Measurements from ENCODE around the gene SLC25A42.
"Not testable (repeated sequence)": the region's sequence is repeated elsewhere in the genome, so short reads cannot be mapped to it uniquely, and the experiment has no call there.

SLC25A42 gene

DNA sequence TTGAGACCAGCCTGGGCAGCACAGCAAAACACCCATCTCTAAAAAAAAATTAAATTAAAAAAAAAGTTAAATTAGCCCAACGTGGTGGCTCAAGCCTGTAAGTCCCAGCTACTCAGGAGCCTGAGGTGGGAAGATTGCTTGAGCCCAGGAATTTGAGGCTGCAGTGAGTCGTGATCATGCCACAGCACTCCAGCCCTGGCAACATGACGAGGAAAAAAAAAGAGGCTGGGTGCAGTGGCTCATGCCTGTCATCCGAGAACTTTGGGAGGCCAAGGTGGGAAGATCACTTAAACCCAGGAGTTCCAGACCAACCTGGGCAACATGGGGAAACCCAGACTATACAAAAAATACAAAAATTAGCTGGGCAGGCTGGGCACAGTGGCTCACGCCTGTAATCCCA is 76.7 kb downstream of the SLC25A42 start:
- H3K27ac ChIP-seq (ENCODE audit: low read depth, low read length): no peak overlapping the region
- no peak overlapping the region for H3K9ac ChIP-seq (ENCODE audit: low read depth, low read length)
- H3K4me1 ChIP-seq (ENCODE audit: control insufficient read depth, insufficient read depth, low read length): no peaks in the 10 kb centered on the region
- no peaks in the 10 kb centered on the region for H3K9me3 ChIP-seq (ENCODE audit: control insufficient read depth, insufficient read depth, low read length)
- peaks cover 13% of the 10 kb centered on the region for H3K27me3 ChIP-seq (ENCODE audit: control insufficient read depth, insufficient read depth, low read length)
- H3K4me3 ChIP-seq (ENCODE audit: low read depth, low read length): no peak overlapping the region
- H3K36me3 ChIP-seq (ENCODE audit: control insufficient read depth, insufficient read depth, low read length): no peaks in the 10 kb centered on the region

DNA sequence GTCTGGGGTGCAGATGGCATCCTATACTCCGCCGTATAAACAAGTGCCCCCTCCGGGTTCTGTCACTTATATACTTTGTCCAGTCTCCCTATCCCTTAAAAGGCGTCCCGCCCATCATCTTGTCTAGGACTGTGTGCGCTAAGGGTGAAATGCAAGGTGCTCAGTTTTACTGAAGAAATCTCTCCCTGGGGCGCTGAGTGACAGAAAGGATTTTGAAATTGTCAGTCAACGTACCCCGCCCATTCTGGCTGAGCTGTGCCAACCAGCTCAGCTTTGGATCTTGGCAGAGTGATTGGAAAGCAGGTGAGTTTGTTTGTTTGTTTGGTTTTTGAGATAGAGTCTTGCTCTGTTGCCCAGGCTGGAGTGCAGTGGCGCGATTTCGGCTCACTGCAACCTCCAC is 78.6 kb downstream of the SLC25A42 start:
- H3K36me3 ChIP-seq (ENCODE audit: control insufficient read depth, insufficient read depth, low read length): no peaks in the 10 kb centered on the region
- no peaks in the 10 kb centered on the region for H3K4me1 ChIP-seq (ENCODE audit: control insufficient read depth, insufficient read depth, low read length)
- no peak overlapping the region for H3K27ac ChIP-seq (ENCODE audit: low read depth, low read length)
- no peaks in the 10 kb centered on the region for H3K9me3 ChIP-seq (ENCODE audit: control insufficient read depth, insufficient read depth, low read length)
- no peak overlapping the region for H3K4me3 ChIP-seq (ENCODE audit: low read depth, low read length)
- peaks cover 9% of the 10 kb centered on the region for H3K27me3 ChIP-seq (ENCODE audit: control insufficient read depth, insufficient read depth, low read length)
- H3K9ac ChIP-seq (ENCODE audit: low read depth, low read length): no peak overlapping the region

DNA sequence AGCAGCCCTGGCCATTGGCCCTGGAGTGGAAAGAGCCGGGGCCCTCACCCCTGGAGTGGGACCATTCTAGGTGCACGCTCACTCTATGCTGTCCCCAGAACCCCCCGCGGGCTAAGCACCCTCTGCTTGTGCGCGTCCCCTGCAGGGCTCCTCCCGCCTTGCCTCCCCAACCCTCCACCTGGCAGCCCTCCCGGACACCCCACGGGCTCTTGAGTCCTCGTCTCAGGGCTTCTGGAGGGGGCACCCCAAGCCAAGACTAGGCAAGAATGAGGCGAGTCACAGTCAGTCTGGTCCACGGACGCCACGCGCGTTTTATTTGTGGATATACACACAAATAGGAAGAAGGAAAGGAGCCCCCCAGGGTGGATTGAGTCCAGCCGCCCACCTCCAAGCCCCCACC is 81.5 kb downstream of the SLC25A42 start:
- Histone ChIP-seq H3K9ac (ENCODE audit: low read depth, low read length) (no peak overlapping the region), H3K9me3 (ENCODE audit: control insufficient read depth, insufficient read depth, low read length) (no peaks in the 10 kb centered on the region), H3K4me1 (ENCODE audit: control insufficient read depth, insufficient read depth, low read length) (no peaks in the 10 kb centered on the region), H3K36me3 (ENCODE audit: control insufficient read depth, insufficient read depth, low read length) (no peaks in the 10 kb centered on the region), H3K27ac (ENCODE audit: low read depth, low read length) (no peak overlapping the region), H3K27me3 (ENCODE audit: control insufficient read depth, insufficient read depth, low read length) (peaks cover 4% of the 10 kb centered on the region; the same call in 1 of the 2 replicates), H3K4me3 (ENCODE audit: low read depth, low read length) (no peak overlapping the region)

DNA sequence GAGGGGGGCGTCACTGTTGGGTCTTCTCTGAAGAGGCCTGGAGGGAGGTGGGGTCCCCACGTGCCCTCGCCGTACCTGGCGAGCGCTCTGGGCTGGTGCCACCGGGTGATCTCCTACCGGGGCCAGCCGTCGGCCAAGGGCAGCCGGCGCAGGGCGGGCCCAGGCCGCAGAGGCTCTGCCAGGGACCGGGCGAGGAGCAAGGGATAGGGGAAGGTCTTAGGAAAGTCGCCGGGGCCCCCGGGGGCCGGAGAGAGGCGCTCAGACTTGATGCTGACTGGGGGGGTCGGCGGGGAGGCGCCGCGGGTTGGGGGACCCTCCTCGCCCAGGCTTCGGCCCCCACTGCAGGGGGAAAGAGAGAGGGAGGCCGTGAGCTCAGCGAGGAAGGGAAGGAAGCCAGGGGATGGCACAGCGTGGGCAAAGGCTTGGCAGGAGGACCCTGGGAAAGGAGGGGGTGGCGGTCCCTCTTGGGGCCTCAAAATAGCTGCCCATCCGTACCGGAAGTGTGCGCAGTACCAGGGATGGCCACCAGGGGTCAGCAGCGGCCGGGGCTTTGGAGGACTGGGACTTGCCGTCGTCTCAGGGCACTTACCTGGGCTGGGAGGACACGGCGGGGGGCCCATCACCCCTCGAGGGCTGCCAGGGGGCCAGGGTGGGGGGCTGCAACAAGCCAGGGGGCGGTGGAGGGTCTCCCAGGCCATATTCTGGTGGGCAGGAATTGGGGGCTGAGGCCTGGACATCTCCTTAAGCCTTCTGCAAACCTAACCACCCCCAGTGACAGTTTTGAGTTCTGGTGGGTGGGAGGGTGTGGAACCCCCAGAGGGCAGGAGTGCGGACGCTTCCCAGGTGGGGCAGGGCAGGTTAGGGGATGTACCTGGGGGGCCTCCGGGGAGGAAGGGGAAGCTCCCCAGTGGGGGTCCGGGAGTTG is 82.2 kb downstream of the SLC25A42 start:
- Histone ChIP-seq H3K9ac (ENCODE audit: low read depth, low read length) (no peak overlapping the region), H3K9me3 (ENCODE audit: control insufficient read depth, insufficient read depth, low read length) (no peaks in the 10 kb centered on the region), H3K36me3 (ENCODE audit: control insufficient read depth, insufficient read depth, low read length) (no peaks in the 10 kb centered on the region), H3K27me3 (ENCODE audit: control insufficient read depth, insufficient read depth, low read length) (peaks cover 4% of the 10 kb centered on the region; the same call in 1 of the 2 replicates), H3K27ac (ENCODE audit: low read depth, low read length) (no peak overlapping the region), H3K4me3 (ENCODE audit: low read depth, low read length) (no peak overlapping the region), H3K4me1 (ENCODE audit: control insufficient read depth, insufficient read depth, low read length) (no peaks in the 10 kb centered on the region)

DNA sequence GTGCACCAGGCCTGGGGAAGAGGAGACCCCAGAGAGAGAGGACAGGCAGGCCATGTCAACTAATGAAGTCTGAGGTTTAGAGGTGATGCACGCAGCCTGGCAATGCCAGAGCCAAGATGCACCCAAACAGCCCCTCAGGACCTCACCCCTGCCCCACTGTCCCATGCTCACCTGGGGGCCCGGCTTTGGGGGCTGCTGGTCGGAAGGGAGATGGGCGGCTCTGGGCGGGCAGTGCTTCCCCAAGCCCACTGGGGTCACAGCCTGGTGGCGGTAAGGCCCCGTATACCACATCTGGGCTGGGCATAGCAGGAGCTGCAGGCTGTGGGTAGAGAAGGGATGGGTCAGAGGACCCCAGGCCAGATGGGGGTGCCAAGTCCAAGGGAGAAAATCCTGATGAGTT is 83.1 kb downstream of the SLC25A42 start:
- H3K27me3 ChIP-seq (ENCODE audit: control insufficient read depth, insufficient read depth, low read length): peaks cover 4% of the 10 kb centered on the region; the same call in 1 of the 2 replicates
- H3K4me3 ChIP-seq (ENCODE audit: low read depth, low read length): no peak overlapping the region
- H3K27ac ChIP-seq (ENCODE audit: low read depth, low read length): no peak overlapping the region
- no peak overlapping the region for H3K9ac ChIP-seq (ENCODE audit: low read depth, low read length)
- H3K36me3 ChIP-seq (ENCODE audit: control insufficient read depth, insufficient read depth, low read length): no peaks in the 10 kb centered on the region
- H3K4me1 ChIP-seq (ENCODE audit: control insufficient read depth, insufficient read depth, low read length): no peaks in the 10 kb centered on the region
- no peaks in the 10 kb centered on the region for H3K9me3 ChIP-seq (ENCODE audit: control insufficient read depth, insufficient read depth, low read length)

DNA sequence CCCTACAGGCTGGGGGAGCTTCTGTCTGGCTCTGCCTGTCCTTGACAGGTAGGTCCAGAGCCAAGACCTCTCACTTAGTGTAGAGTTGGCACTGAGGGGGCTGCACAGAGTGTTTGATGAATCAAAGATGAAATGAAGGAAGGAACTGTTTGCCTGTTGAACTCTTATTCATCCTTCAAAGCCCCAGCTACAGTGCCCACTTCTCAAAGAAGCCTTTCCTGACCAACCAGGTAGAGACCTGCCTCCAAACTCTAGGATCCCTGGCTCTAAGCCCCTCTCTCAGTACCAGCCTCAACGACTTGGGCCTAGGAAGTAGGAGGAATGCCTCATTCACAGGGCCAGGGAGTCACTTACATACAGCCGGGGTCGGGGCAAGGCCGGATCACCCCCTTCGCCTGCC is 83.5 kb downstream of the SLC25A42 start:
- Histone ChIP-seq H3K9me3 (ENCODE audit: control insufficient read depth, insufficient read depth, low read length) (no peaks in the 10 kb centered on the region), H3K9ac (ENCODE audit: low read depth, low read length) (no peak overlapping the region), H3K4me3 (ENCODE audit: low read depth, low read length) (no peak overlapping the region), H3K4me1 (ENCODE audit: control insufficient read depth, insufficient read depth, low read length) (no peaks in the 10 kb centered on the region), H3K27ac (ENCODE audit: low read depth, low read length) (no peak overlapping the region), H3K27me3 (ENCODE audit: control insufficient read depth, insufficient read depth, low read length) (peaks cover 2% of the 10 kb centered on the region; the same call in 1 of the 2 replicates), H3K36me3 (ENCODE audit: control insufficient read depth, insufficient read depth, low read length) (no peaks in the 10 kb centered on the region)

DNA sequence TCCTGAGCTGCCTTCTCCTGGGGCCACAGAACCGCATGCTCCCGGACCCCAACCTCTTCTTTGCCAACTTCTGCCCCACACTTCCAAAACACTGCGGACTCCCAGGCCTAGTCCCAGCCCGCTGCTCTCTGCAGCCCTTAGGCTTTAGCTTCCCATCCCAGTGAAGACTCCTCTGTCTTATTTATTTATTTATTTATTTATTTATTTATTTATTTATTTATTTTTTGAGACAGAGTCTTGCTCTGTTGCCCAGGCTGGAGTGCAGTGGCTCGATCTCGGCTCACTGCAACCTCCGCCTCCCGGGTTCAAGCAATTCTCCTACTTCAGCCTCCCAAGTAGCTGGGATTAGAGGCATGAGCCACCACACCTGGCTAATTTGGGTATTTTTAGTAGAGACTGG is 84.7 kb downstream of the SLC25A42 start:
- H3K36me3 ChIP-seq (ENCODE audit: control insufficient read depth, insufficient read depth, low read length); H3K27ac ChIP-seq (ENCODE audit: low read depth, low read length); H3K9me3 ChIP-seq (ENCODE audit: control insufficient read depth, insufficient read depth, low read length); H3K4me1 ChIP-seq (ENCODE audit: control insufficient read depth, insufficient read depth, low read length); H3K4me3 ChIP-seq (ENCODE audit: low read depth, low read length); H3K27me3 ChIP-seq (ENCODE audit: control insufficient read depth, insufficient read depth, low read length); H3K9ac ChIP-seq (ENCODE audit: low read depth, low read length): not testable (repeated sequence)

DNA sequence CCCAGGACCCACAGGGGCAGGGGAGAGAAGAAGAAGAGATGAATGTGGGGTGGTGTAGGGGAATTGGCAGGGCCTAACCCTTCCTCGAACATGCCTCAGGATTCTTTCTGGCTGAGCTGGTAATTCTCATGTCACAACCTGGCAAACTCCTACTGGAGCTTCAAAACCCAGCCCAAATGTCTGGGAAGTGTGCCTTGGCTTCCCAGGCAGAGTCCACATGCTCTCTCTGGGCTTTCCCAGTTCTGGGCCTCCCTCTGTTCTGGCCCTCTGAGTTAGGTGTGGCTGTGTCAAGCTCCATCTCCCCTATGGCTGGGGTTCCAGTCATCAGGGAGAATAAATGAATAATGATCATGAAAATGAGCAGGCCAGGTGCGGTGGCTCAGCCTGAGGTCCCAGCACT is 85.6 kb downstream of the SLC25A42 start:
- H3K9me3 ChIP-seq (ENCODE audit: control insufficient read depth, insufficient read depth, low read length): no peaks in the 10 kb centered on the region
- no peaks in the 10 kb centered on the region for H3K36me3 ChIP-seq (ENCODE audit: control insufficient read depth, insufficient read depth, low read length)
- H3K27me3 ChIP-seq (ENCODE audit: control insufficient read depth, insufficient read depth, low read length): no peaks in the 10 kb centered on the region
- no peaks in the 10 kb centered on the region for H3K4me1 ChIP-seq (ENCODE audit: control insufficient read depth, insufficient read depth, low read length)
- no peak overlapping the region for H3K9ac ChIP-seq (ENCODE audit: low read depth, low read length)
- H3K27ac ChIP-seq (ENCODE audit: low read depth, low read length): no peak overlapping the region
- H3K4me3 ChIP-seq (ENCODE audit: low read depth, low read length): no peak overlapping the region

DNA sequence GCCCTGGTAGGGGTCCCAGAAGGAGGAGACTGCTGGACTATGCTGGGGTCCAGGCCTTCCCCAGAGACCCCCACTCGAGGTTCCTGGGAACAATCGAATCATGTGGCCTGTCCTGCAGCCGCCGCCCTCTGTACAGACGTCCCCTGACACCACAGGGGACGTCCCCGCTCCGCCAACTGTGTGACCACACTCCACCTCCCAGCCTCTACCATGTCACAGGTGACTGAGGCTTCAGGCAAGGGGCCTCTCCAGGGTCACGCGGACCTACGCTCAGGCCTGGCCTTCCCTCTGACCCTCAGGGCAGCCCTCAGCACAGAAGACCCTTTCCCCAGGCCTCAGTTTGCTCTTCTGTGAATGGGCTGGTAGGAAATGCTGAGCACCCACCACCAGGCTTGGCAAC is 87.6 kb downstream of the SLC25A42 start:
- Histone ChIP-seq H3K27me3 (ENCODE audit: control insufficient read depth, insufficient read depth, low read length) (no peaks in the 10 kb centered on the region), H3K9ac (ENCODE audit: low read depth, low read length) (no peak overlapping the region), H3K9me3 (ENCODE audit: control insufficient read depth, insufficient read depth, low read length) (no peaks in the 10 kb centered on the region), H3K36me3 (ENCODE audit: control insufficient read depth, insufficient read depth, low read length) (no peaks in the 10 kb centered on the region), H3K4me1 (ENCODE audit: control insufficient read depth, insufficient read depth, low read length) (no peaks in the 10 kb centered on the region), H3K4me3 (ENCODE audit: low read depth, low read length) (no peak overlapping the region), H3K27ac (ENCODE audit: low read depth, low read length) (no peak overlapping the region)

DNA sequence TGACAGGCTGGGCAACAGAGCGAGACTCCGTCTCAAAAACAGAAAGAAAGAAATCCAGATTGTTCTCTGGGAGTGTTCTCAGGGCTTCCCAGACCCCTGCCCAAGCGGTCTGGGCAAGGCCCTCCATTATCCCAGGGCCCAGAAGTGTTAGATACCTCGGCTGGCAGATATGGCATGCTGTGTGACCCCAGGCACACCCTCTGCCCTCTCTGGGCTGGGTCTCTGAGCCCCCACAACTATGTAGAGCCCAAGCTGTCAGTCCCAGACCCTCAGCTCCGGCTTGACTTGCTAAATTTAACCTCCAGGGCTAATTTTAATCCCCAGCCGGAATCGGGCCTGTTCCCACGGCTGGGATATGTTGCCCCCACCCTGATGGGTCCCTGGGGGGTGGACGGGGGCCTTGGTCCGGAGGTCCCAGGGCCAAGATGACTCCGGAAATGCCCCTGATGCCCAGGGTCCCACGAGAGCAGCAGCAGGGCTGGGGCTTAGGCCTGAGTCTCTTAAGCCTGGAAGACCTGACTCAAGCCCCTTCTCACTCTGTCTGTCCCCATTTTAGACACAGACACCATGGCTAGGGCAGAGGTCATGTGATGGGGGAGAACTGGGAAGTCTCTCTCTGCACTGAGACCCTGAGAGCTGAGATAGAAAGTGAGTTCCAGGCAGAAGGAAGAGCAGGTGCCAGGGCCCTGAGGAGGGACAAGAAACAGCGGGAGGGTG is 89.0 kb downstream of the SLC25A42 start:
- Histone ChIP-seq H3K9me3 (ENCODE audit: control insufficient read depth, insufficient read depth, low read length) (no peaks in the 10 kb centered on the region), H3K36me3 (ENCODE audit: control insufficient read depth, insufficient read depth, low read length) (no peaks in the 10 kb centered on the region), H3K27me3 (ENCODE audit: control insufficient read depth, insufficient read depth, low read length) (0 out of 2 replicates have a peak, but pooled peaks cover 4% of the 10 kb centered on the region), H3K4me1 (ENCODE audit: control insufficient read depth, insufficient read depth, low read length) (no peaks in the 10 kb centered on the region), H3K9ac (ENCODE audit: low read depth, low read length) (no peak overlapping the region), H3K27ac (ENCODE audit: low read depth, low read length) (no peak overlapping the region), H3K4me3 (ENCODE audit: low read depth, low read length) (no peak overlapping the region)

Measured in HUES48 (cell line).